Fibroblast of lung (primary cell): ENCODE measurements around the gene HOXA7. TPM values are rescaled to one million over a fixed set of nuclear protein-coding genes. Genes with fewer than 3 reads are reported as not detected.

Experiments used
- DNase-seq, 2 donors: peaks; one replicate each; pipeline versions ENCODE4 v3.0.0 to v3.0.0-alpha.2; 2010; ENCODE audit warnings: low read depth in 2 of 2
- H2AFZ ChIP-seq: 2 replicates; pipeline ENCODE4 v1.5.1; 2012; ENCODE audit warnings: low read length, control low read depth, inconsistent platforms
- H3K27ac ChIP-seq: 2 replicates; pipeline ENCODE4 v1.5.1; 2011; ENCODE audit warnings: low read length, control low read depth; ENCODE audit not compliant: insufficient read depth
- H3K27me3 ChIP-seq: 2 replicates; pipeline ENCODE4 v1.5.1; 2011; ENCODE audit warnings: mild to moderate bottlenecking, low read length; ENCODE audit not compliant: control insufficient read depth, insufficient read depth
- H3K36me3 ChIP-seq: 2 replicates; pipeline ENCODE4 v1.5.1; 2011; ENCODE audit warnings: low read length; ENCODE audit not compliant: control insufficient read depth, insufficient read depth
- H3K4me1 ChIP-seq: 2 replicates; pipeline ENCODE4 v1.5.1; 2011; ENCODE audit warnings: low read length; ENCODE audit not compliant: control insufficient read depth, insufficient read depth; ENCODE audit errors: extremely low read depth
- H3K4me2 ChIP-seq: 2 replicates; pipeline ENCODE4 v1.5.1; 2011; ENCODE audit warnings: low read length, control low read depth; ENCODE audit not compliant: insufficient read depth; ENCODE audit errors: extremely low read depth
- H3K4me3 ChIP-seq, 4 experiments: fragments of 200-600 bp in 1 of 4; sonication (generic) in 1 of 4; replicated peaks in 1 of 4; 2 replicates each; pipeline ENCODE4 v1.5.1; 2011 to 2016; ENCODE audit warnings: low read length in 4 of 4, low read depth in 3 of 4, mild to moderate bottlenecking in 3 of 4, control low read depth in 2 of 4, inconsistent platforms in 1 of 4, mixed read lengths in 1 of 4; ENCODE audit not compliant: insufficient read depth in 1 of 4; ENCODE audit errors: control extremely low read depth in 1 of 4
- H3K79me2 ChIP-seq: 2 replicates; pipeline ENCODE4 v1.5.1; 2012; ENCODE audit warnings: mild to moderate bottlenecking, low read length, inconsistent platforms; ENCODE audit not compliant: control insufficient read depth, insufficient read depth
- H3K9ac ChIP-seq: 2 replicates; pipeline ENCODE4 v1.5.1; 2011; ENCODE audit warnings: mild to moderate bottlenecking, low read length, control low read depth; ENCODE audit not compliant: insufficient read depth
- H3K9me3 ChIP-seq: 2 replicates; pipeline ENCODE4 v1.5.1; 2012; ENCODE audit warnings: low read depth, low read length; ENCODE audit not compliant: control insufficient read depth, insufficient read depth
- H4K20me1 ChIP-seq: 2 replicates; pipeline ENCODE4 v1.5.1; 2011; ENCODE audit warnings: low read length; ENCODE audit not compliant: control insufficient read depth, insufficient read depth; ENCODE audit errors: extremely low read depth
- EZH2 ChIP-seq: IDR thresholded peaks from 2 replicates; pipeline ENCODE4 v1.5.1; 2012; ENCODE audit warnings: low read length, control low read depth, mild to moderate bottlenecking; ENCODE audit errors: missing control alignments
- polyA plus RNA-seq, 2 donors: library from polyadenylated mRNA; depleted of rRNA in 1 of 2; stranded (reverse) in 1 of 2; unstranded in 1 of 2; fragments of >200 nt; gene quantifications; 2 replicates each; pipeline ENCODE4 v1.2.1, GENCODE V29; 2011 to 2012; ENCODE audit warnings: missing spikeins in 1 of 2
- total RNA-seq: library from RNA; depleted of rRNA; stranded (reverse); fragments of >200 nt; gene quantifications from 2 replicates; pipeline ENCODE4 v1.2.1, GENCODE V29; 2014
- TF ChIP-seq, protein P1 (sequence below), 2 donors: IDR thresholded peaks in 1 of 2; conservative IDR thresholded peaks in 1 of 2; 1 replicate in 1 of 2; 2 replicates in 1 of 2; pipeline ENCODE4 v1.5.1; 2011 to 2012; ENCODE audit warnings: low read length in 2 of 2, control low read depth in 1 of 2, inconsistent platforms in 1 of 2, low read depth in 1 of 2, mild to moderate bottlenecking in 1 of 2

HOXA7 gene
- total and polyA plus RNA-seq, 2 donors (not counting 1 experiment from before 2014, with no cell fraction given), result 1.2 to 5.3 TPM

DNA sequence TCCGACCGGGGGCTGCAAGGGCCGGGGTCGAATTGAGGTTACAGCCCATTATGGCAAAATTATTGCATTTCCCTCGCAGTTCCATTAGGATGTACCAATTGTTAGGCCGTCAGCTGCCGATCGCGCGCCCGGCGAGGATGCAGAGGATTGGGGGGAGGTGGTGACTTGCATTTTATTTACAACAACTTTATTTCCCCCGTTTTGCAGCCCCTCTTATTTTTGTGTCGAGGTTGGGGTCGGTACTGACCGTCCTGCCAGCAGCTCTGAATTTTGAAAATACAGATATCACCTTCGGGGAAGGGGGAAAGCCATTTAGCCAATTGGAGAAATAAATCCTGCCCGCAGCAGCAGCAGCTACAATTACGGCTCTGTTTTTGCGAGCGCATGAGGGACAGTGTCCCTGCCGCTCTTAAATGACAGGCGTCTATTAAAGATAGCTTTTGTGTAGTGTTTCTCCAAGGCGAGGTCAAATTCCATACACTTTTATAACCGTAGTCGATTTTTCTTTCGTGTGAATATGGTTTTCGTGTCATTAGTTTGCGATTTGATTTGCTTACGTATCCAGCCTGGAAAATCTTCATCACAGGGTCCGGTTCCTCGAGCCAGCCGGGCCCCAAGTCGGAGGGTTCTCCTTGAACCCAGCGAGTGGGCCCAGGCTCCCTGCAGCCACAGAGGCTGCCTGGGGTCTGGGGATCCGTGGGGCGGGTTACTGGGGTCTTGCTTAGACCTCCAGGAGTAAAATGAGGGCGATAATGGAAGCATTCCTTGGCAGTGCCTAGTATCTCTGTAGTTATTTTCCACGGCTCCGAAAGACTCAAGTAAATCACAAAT, 12.3 kb downstream of the HOXA7 start:
- Histone ChIP-seq H3K27me3 (no peaks in the 10 kb centered on the region), H3K4me2 (peak overlapping the region; percentile 99), H3K79me2 (peaks cover 94% of the 10 kb centered on the region), H3K36me3 (peaks cover 2% of the 10 kb centered on the region), H3K4me1 (peaks cover 28% of the 10 kb centered on the region), H4K20me1 (no peaks in the 10 kb centered on the region), H3K9ac (peak overlapping the region; percentile 70), H3K4me3 (peak overlapping the region; percentile 41 to 61 (median 48)), H3K27ac (peak overlapping the region; percentile 98), H2AFZ (peak overlapping the region; percentile 2), H3K9me3 (no peaks in the 10 kb centered on the region)
- DNase-seq, result peak in 1 of 2 donors; percentile 76
- TF ChIP-seq, protein P1, sequence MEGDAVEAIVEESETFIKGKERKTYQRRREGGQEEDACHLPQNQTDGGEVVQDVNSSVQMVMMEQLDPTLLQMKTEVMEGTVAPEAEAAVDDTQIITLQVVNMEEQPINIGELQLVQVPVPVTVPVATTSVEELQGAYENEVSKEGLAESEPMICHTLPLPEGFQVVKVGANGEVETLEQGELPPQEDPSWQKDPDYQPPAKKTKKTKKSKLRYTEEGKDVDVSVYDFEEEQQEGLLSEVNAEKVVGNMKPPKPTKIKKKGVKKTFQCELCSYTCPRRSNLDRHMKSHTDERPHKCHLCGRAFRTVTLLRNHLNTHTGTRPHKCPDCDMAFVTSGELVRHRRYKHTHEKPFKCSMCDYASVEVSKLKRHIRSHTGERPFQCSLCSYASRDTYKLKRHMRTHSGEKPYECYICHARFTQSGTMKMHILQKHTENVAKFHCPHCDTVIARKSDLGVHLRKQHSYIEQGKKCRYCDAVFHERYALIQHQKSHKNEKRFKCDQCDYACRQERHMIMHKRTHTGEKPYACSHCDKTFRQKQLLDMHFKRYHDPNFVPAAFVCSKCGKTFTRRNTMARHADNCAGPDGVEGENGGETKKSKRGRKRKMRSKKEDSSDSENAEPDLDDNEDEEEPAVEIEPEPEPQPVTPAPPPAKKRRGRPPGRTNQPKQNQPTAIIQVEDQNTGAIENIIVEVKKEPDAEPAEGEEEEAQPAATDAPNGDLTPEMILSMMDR (conservative IDR thresholded peaks at IDR 0.05 in 1 of 2, IDR thresholded peaks at IDR 0.05 in 1 of 2; ENCODE audit: low read depth in 1 of 2, low read length in 2 of 2), result no peak
- no peak for TF ChIP-seq EZH2

- no peak for TF ChIP-seq EZH2
- TF ChIP-seq, protein P1 (conservative IDR thresholded peaks at IDR 0.05 in 1 of 2, IDR thresholded peaks at IDR 0.05 in 1 of 2; ENCODE audit: low read depth in 1 of 2, low read length in 2 of 2), result peak; percentile 70 to 92
- Histone ChIP-seq H4K20me1 (no peaks in the 10 kb centered on the region), H3K4me1 (peaks cover 21% of the 10 kb centered on the region), H3K79me2 (peaks cover 89% of the 10 kb centered on the region), H3K9ac (peak within 1 kb of the TSS; percentile 98), H3K9me3 (no peaks in the 10 kb centered on the region), H3K4me2 (peak within 1 kb of the TSS; percentile 99), H3K4me3 (peak within 1 kb of the TSS; percentile 89 to 99 (median 94)), H3K36me3 (peaks cover 2% of the 10 kb centered on the region), H2AFZ (peak within 1 kb of the TSS; percentile 2), H3K27ac (peak within 1 kb of the TSS; percentile 98), H3K27me3 (no peaks in the 10 kb centered on the region)
- peak; percentile 91 to 100 for DNase-seq
Measured at GRCh38 chr7:27143023-27143949, 13.2 kb downstream of the HOXA7 start, which contains the start of gene HOXA5. HOXA5 (minus strand) TSS chr7:27143681; CDS start chr7:27143607, 74 bp downstream.
